Hair follicle dermal papilla cell (primary cell): ENCODE data around the gene RCAN2. TPM values are rescaled to one million over a fixed set of nuclear protein-coding genes. Genes with fewer than 3 reads are reported as not detected.

Source experiments
- total RNA-seq: library from RNA; depleted of rRNA; stranded (reverse); fragments of >200 nt; gene quantifications from 2 replicates; pipeline ENCODE4 v1.2.3, GENCODE V29; 2012

The RCAN2 gene
- total RNA-seq = 22.7 and 37.2 TPM in 2 replicates

GRCh38 chr6:46491201-46491627, at the start of gene RCAN2:
TSS of gene RCAN2 (minus strand) at chr6:46491449.

Other genes starting within 250 kb of the RCAN2 start
- gene CYP39A1, start 161.4 kb upstream of the RCAN2 start, total RNA-seq = 4.4 and 4.5 TPM in 2 replicates
- gene SLC25A27, start 161.5 kb upstream of the RCAN2 start, total RNA-seq = 8.4 and 9.1 TPM in 2 replicates
- 0.12 and 0.16 TPM in 2 replicates for gene TDRD6, start 196.4 kb upstream of the RCAN2 start, total RNA-seq
- not detected in 2 replicates for gene PLA2G7, start 243.9 kb upstream of the RCAN2 start, total RNA-seq